Keratinocyte (primary cell): ENCODE results near the gene MYO1H. TPM values are rescaled to one million over a fixed set of nuclear protein-coding genes. Genes with fewer than 3 reads are reported as not detected.

Experiments used
- DNase-seq: peaks from one replicate; pipeline ENCODE4 v3.0.0-alpha.2; 2011; ENCODE audit warnings: low read depth, missing footprints, low spot score
- FAIRE-seq: peaks from 2 replicates; lab custom pipeline; 2011; peaks lifted over from hg19 to GRCh38; lab: Jason Lieb, UNC
- H2AFZ ChIP-seq: 2 replicates; pipeline ENCODE4 v1.6.0; 2012; ENCODE audit warnings: low read length, control low read depth, inconsistent platforms; ENCODE audit not compliant: control insufficient read depth
- H3K27ac ChIP-seq: 2 replicates; pipeline ENCODE4 v1.5.1; 2011; ENCODE audit warnings: low read length; ENCODE audit not compliant: control insufficient read depth, insufficient read depth
- H3K27me3 ChIP-seq: 3 replicates; pipeline ENCODE4 v1.6.0; 2011; ENCODE audit warnings: low read length; ENCODE audit not compliant: control insufficient read depth, insufficient read depth; ENCODE audit errors: extremely low read depth
- H3K36me3 ChIP-seq, 2 experiments: 2 replicates in 1 of 2; 3 replicates in 1 of 2; pipeline ENCODE4 v1.5.1; 2011; ENCODE audit warnings: low read length in 2 of 2, mild to moderate bottlenecking in 1 of 2; ENCODE audit not compliant: control insufficient read depth in 2 of 2, insufficient read depth in 2 of 2; ENCODE audit errors: extremely low read depth in 1 of 2
- H3K4me1 ChIP-seq: 3 replicates; pipeline ENCODE4 v1.5.1; 2011; ENCODE audit warnings: low read length; ENCODE audit not compliant: control insufficient read depth, insufficient read depth; ENCODE audit errors: extremely low read depth
- H3K4me2 ChIP-seq: 3 replicates; pipeline ENCODE4 v1.6.0; 2011; ENCODE audit warnings: low read depth, low read length; ENCODE audit not compliant: control insufficient read depth, insufficient read depth; ENCODE audit errors: extremely low read depth
- H3K4me3 ChIP-seq, 3 experiments: fragments of 200-600 bp in 1 of 3; sonication (generic) in 1 of 3; 2 replicates in 2 of 3; 3 replicates in 1 of 3; pipeline ENCODE4 v1.5.1; 2011 to 2016; ENCODE audit warnings: low read length in 3 of 3, mild to moderate bottlenecking in 3 of 3, control low read depth in 2 of 3, inconsistent platforms in 1 of 3, low read depth in 1 of 3, mixed read lengths in 1 of 3, mixed run types in 1 of 3, moderate library complexity in 1 of 3; ENCODE audit not compliant: control insufficient read depth in 2 of 3, insufficient read depth in 2 of 3; ENCODE audit errors: extremely low read depth in 1 of 3
- H3K79me2 ChIP-seq: 2 replicates; pipeline ENCODE4 v1.6.0; 2012; ENCODE audit warnings: low read length; ENCODE audit not compliant: control insufficient read depth, insufficient read depth
- H3K9ac ChIP-seq: 3 replicates; pipeline ENCODE4 v1.6.0; 2011; ENCODE audit warnings: low read length; ENCODE audit not compliant: control insufficient read depth, insufficient read depth; ENCODE audit errors: extremely low read depth
- H3K9me1 ChIP-seq: 3 replicates; pipeline ENCODE4 v1.6.0; 2011; ENCODE audit warnings: low read length; ENCODE audit not compliant: control insufficient read depth, insufficient read depth; ENCODE audit errors: extremely low read depth
- H3K9me3 ChIP-seq: 2 replicates; pipeline ENCODE4 v1.5.1; 2012; ENCODE audit warnings: low read depth, low read length; ENCODE audit not compliant: control insufficient read depth
- H4K20me1 ChIP-seq: 3 replicates; pipeline ENCODE4 v1.6.0; 2011; ENCODE audit warnings: low read length; ENCODE audit not compliant: control insufficient read depth, insufficient read depth; ENCODE audit errors: extremely low read depth
- EZH2 ChIP-seq: IDR thresholded peaks from one replicate; pipeline ENCODE4 v1.6.1; 2012; ENCODE audit warnings: inconsistent platforms, mild to moderate bottlenecking, low read length, moderate library complexity
- dilution Hi-C: fragments of 300-500 bp; cut with MboI; formaldehyde crosslinking; loops from one replicate; pipeline ENCODE4 v1.7.0; 2020; ENCODE audit warnings: low sequenced_read_pairs; ENCODE audit not compliant: extremely low pct_ligation_motif_present
- polyA plus RNA-seq, 5 experiments: library from polyadenylated mRNA; depleted of rRNA in 3 of 5; stranded (reverse) in 3 of 5; stranded (forward) in 1 of 5; unstranded in 1 of 5; fragments of >200 nt; gene quantifications; 1 replicate in 1 of 5; 2 replicates in 3 of 5; 3 replicates in 1 of 5; pipeline versions ENCODE4 v1.2.1 to v1.2.3, GENCODE V29; 2011 to 2012; ENCODE audit warnings: missing spikeins in 2 of 5, low read depth in 1 of 5, low replicate concordance in 1 of 5
- TF ChIP-seq, protein P1 (sequence below), 3 experiments: IDR thresholded peaks in 1 of 3; conservative IDR thresholded peaks in 1 of 3; optimal IDR thresholded peaks in 1 of 3; 2 replicates in 2 of 3; 3 replicates in 1 of 3; pipeline versions ENCODE3 to v1.5.1; 2011; ENCODE audit warnings: low read length in 3 of 3, mild to moderate bottlenecking in 3 of 3, moderate library complexity in 2 of 3, control low read depth in 1 of 3, inconsistent platforms in 1 of 3; ENCODE audit not compliant: insufficient read depth in 2 of 3; ENCODE audit errors: extremely low read depth in 1 of 3

The MYO1H gene
- polyA plus RNA-seq, 1 donor (not counting 4 experiments of a cell fraction or from before 2014, with no cell fraction given) = not detected

DNA sequence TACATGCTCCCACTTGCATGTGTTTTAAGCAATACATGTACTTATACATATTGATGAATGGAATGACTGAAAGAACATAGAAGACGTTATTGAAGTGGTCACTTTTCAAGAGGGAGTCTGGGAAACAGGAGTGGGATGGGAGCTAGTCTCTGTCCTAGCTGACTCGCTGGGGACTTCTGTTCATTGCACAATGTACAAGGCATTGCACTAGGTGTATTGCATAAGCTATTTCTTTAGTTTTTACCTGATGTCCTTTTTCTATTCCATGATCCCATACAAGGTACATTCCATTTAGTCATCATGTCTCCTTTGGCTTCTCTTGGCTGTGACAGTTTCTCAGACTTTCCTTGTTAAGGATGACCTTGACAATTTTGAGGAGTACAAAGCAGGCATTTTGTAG, 4.0 kb upstream of the MYO1H start:
- Histone ChIP-seq H3K9ac (no peak overlapping the region), H4K20me1 (no peaks in the 10 kb centered on the region), H3K9me1 (no peaks in the 10 kb centered on the region), H3K4me2 (no peak overlapping the region), H3K27me3 (no peaks in the 10 kb centered on the region), H3K27ac (no peak overlapping the region), H3K4me1 (no peaks in the 10 kb centered on the region), H2AFZ (no peak overlapping the region), H3K79me2 (no peaks in the 10 kb centered on the region), H3K36me3 (no peaks in the 10 kb centered on the region), H3K9me3 (no peaks in the 10 kb centered on the region), H3K4me3 (no peak overlapping the region)
- dilution Hi-C loops = no loop called here
- FAIRE-seq (no peak), DNase-seq (no peak)
- TF ChIP-seq, protein P1, sequence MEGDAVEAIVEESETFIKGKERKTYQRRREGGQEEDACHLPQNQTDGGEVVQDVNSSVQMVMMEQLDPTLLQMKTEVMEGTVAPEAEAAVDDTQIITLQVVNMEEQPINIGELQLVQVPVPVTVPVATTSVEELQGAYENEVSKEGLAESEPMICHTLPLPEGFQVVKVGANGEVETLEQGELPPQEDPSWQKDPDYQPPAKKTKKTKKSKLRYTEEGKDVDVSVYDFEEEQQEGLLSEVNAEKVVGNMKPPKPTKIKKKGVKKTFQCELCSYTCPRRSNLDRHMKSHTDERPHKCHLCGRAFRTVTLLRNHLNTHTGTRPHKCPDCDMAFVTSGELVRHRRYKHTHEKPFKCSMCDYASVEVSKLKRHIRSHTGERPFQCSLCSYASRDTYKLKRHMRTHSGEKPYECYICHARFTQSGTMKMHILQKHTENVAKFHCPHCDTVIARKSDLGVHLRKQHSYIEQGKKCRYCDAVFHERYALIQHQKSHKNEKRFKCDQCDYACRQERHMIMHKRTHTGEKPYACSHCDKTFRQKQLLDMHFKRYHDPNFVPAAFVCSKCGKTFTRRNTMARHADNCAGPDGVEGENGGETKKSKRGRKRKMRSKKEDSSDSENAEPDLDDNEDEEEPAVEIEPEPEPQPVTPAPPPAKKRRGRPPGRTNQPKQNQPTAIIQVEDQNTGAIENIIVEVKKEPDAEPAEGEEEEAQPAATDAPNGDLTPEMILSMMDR (optimal IDR thresholded peaks at IDR 0.05 in 1 of 3, IDR thresholded peaks at IDR 0.05 in 1 of 3, conservative IDR thresholded peaks at IDR 0.05 in 1 of 3; ENCODE audit: extremely low read depth in 1 of 3, insufficient read depth in 2 of 3, low read length in 3 of 3) = no peak
- TF ChIP-seq EZH2 = no peak

DNA sequence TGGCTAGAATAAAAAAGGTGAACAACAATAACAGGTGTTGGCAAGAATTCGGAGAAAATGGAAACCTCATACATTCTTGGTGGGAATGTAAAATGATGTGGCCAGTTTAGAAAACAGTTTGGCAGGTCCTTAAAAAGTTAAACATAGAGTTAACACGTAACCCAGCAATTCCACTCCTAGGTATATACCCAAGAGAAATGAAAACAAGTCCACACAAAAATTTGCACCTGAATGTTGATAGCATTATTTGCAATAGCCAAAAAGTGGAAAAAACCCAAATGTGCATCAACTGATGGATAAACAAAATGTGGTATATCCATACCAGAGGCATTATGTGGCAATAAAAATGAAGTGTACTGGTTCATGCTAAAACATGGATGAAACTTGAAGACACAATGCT, 2.3 kb upstream of the MYO1H start:
- H2AFZ ChIP-seq = no peak overlapping the region
- no peak overlapping the region for H3K27ac ChIP-seq
- DNase-seq = no peak
- dilution Hi-C loops = no loop called here
- FAIRE-seq = no peak
- no peak overlapping the region for H3K9ac ChIP-seq
- no peaks in the 10 kb centered on the region for H3K4me1 ChIP-seq
- H3K4me2 ChIP-seq = no peak overlapping the region
- H3K9me3 ChIP-seq = no peaks in the 10 kb centered on the region
- no peaks in the 10 kb centered on the region for H3K27me3 ChIP-seq
- no peaks in the 10 kb centered on the region for H4K20me1 ChIP-seq
- H3K79me2 ChIP-seq = no peaks in the 10 kb centered on the region
- TF ChIP-seq, protein P1 (optimal IDR thresholded peaks at IDR 0.05 in 1 of 3, IDR thresholded peaks at IDR 0.05 in 1 of 3, conservative IDR thresholded peaks at IDR 0.05 in 1 of 3; ENCODE audit: extremely low read depth in 1 of 3, insufficient read depth in 2 of 3, low read length in 3 of 3) = no peak
- no peak for TF ChIP-seq EZH2
- H3K4me3 ChIP-seq = no peak overlapping the region
- H3K9me1 ChIP-seq = no peaks in the 10 kb centered on the region
- no peaks in the 10 kb centered on the region for H3K36me3 ChIP-seq
